Upper lobe of right lung (tissue), 1 donor: ENCODE data around the gene SLC25A6. TPM values are rescaled to one million over a fixed set of nuclear protein-coding genes. Genes with fewer than 3 reads are reported as not detected.
A peak's percentile ranks its signal among the peaks of the same experiment; 100 is the strongest.

Experiments
- ATAC-seq: fragments of 200-7000 bp; cut with Tn5 transposase; one replicate; pipeline ENCODE4 v1.9.1; 2020; ENCODE audit warnings: mild to moderate bottlenecking, moderate library complexity
- DNase-seq: peaks from one replicate; pipeline ENCODE4 v3.0.0-alpha.2; 2020
- H3K27ac ChIP-seq: fragments of 200-600 bp; one replicate; pipeline ENCODE4 v1.8.0; 2022
- H3K27me3 ChIP-seq: fragments of 200-600 bp; one replicate; pipeline ENCODE4 v1.8.0; 2022; ENCODE audit warnings: mild to moderate bottlenecking
- H3K36me3 ChIP-seq: fragments of 200-600 bp; one replicate; pipeline ENCODE4 v1.8.0; 2022
- H3K4me1 ChIP-seq: fragments of 200-600 bp; one replicate; pipeline ENCODE4 v1.8.0; 2022
- H3K4me3 ChIP-seq: fragments of 200-600 bp; one replicate; pipeline ENCODE4 v1.8.0; 2022; ENCODE audit warnings: mild to moderate bottlenecking
- H3K9me3 ChIP-seq: fragments of 200-600 bp; one replicate; pipeline ENCODE4 v1.8.0; 2022
- CTCF ChIP-seq: fragments of 200-600 bp; IDR thresholded peaks from one replicate; pipeline ENCODE4 v1.8.0; 2022; ENCODE audit warnings: antibody characterized with exemption
- intact Hi-C: fragments of 100-400 bp; cut with DNase I; formaldehyde crosslinking; loops from one replicate; pipeline ENCODE4 v1.11.0; 2022
- total RNA-seq: library from RNA; stranded (reverse); fragmentation: NEBNext Ultra II Directional; extraction: Animal tissue kit (Norgen Biotek cat#: 25700); gene quantifications from one replicate; pipeline ENCODE4 v1.2.1, GENCODE V29; 2021
- donor health status: DM: no; HTN: yes; CAD: no; lungs with severe emphysema.

Gene SLC25A6
- total RNA-seq, 1 donor from 2014 or later, result 337 TPM

GRCh38 chrX:1336948-1337779 is 54.7 kb downstream of the SLC25A6 start:
- Histone ChIP-seq H3K9me3 (no peaks in the 10 kb centered on the region), H3K27ac (peak overlapping the region; percentile 49), H3K4me3 (peak overlapping the region; percentile 54), H3K27me3 (no peaks in the 10 kb centered on the region), H3K36me3 (no peaks in the 10 kb centered on the region), H3K4me1 (peaks cover 4% of the 10 kb centered on the region)
- DNase-seq, result no peak
- ATAC-seq, result no peak
- intact Hi-C loops, result no loop called here
- TF ChIP-seq CTCF, result no peak

GRCh38 chrX:1336331-1336943 is 55.5 kb downstream of the SLC25A6 start, which contains the start of gene IL3RA:
Gene IL3RA (plus strand): TSS chrX:1336785. CDS start chrX:1341766, 4,981 bp downstream.
- Histone ChIP-seq H3K4me3 (peak within 1 kb of the TSS; percentile 54), H3K4me1 (peaks cover 4% of the 10 kb centered on the region), H3K27ac (peak within 1 kb of the TSS; percentile 49), H3K9me3 (no peaks in the 10 kb centered on the region), H3K27me3 (no peaks in the 10 kb centered on the region), H3K36me3 (no peaks in the 10 kb centered on the region)
- intact Hi-C loops, result no loop called here
- peak; percentile 72 for ATAC-seq
- DNase-seq, result no peak
- TF ChIP-seq CTCF, result no peak

Other genes starting within 250 kb of the SLC25A6 start
- gene CRLF2, start 179.5 kb downstream of the SLC25A6 start, total RNA-seq, result 1.2 TPM
- gene CSF2RA, start 123.3 kb downstream of the SLC25A6 start, total RNA-seq, result 34.0 TPM
- gene IL3RA, start 55.3 kb downstream of the SLC25A6 start, total RNA-seq, result 43.0 TPM
- gene ASMTL, start 60.8 kb upstream of the SLC25A6 start, total RNA-seq, result 23.8 TPM
- gene P2RY8, start 145.1 kb upstream of the SLC25A6 start, total RNA-seq, result 3.1 TPM
- 46.3 TPM for gene AKAP17A, start 199.5 kb upstream of the SLC25A6 start, total RNA-seq
- gene ASMT, start 222.9 kb upstream of the SLC25A6 start, total RNA-seq, result not detected